GM23338 (cell line): ENCODE results near the gene TRAF2. TPM values are rescaled to one million over a fixed set of nuclear protein-coding genes. Genes with fewer than 3 reads are reported as not detected.

Experiments
- ATAC-seq: fragments of 200-7000 bp; cut with Tn5 transposase; 3 replicates; pipeline ENCODE4 v1.9.1; 2020
- DNase-seq: peaks from one replicate; pipeline ENCODE4 v3.0.0-alpha.2; 2015; ENCODE audit warnings: low spot score
- H2AFZ ChIP-seq: fragments of 200-600 bp; sonication (generic); 2 replicates; pipeline ENCODE4 v1.8.0; 2016; ENCODE audit warnings: antibody characterized with exemption, mild to moderate bottlenecking, moderate library complexity
- H3F3A ChIP-seq: fragments of 200-600 bp; sonication (generic); replicated peaks from 2 replicates; pipeline ENCODE4 v1.8.0; 2017; ENCODE audit warnings: antibody characterized with exemption, mixed run types, low read depth
- H3K27ac ChIP-seq: fragments of 200-600 bp; sonication (generic); 2 replicates; pipeline ENCODE4 v1.6.1; 2016; ENCODE audit warnings: low read depth
- H3K27me3 ChIP-seq: fragments of 200-600 bp; sonication (generic); 2 replicates; pipeline ENCODE4 v1.8.0; 2016; ENCODE audit warnings: mild to moderate bottlenecking, mixed run types, moderate library complexity; ENCODE audit not compliant: insufficient read depth
- H3K36me3 ChIP-seq: fragments of 200-600 bp; sonication (generic); 2 replicates; pipeline ENCODE4 v1.8.0; 2016; ENCODE audit warnings: mild to moderate bottlenecking; ENCODE audit not compliant: insufficient read depth
- H3K4me1 ChIP-seq: fragments of 200-600 bp; sonication (generic); 2 replicates; pipeline ENCODE4 v1.8.0; 2016; ENCODE audit warnings: mild to moderate bottlenecking, moderate library complexity; ENCODE audit not compliant: insufficient read depth
- H3K4me2 ChIP-seq: fragments of 200-600 bp; sonication (generic); 2 replicates; pipeline ENCODE4 v1.7.1; 2017; ENCODE audit warnings: mixed run types
- H3K4me3 ChIP-seq: fragments of 200-600 bp; sonication (generic); 2 replicates; pipeline ENCODE4 v1.6.1; 2016; ENCODE audit warnings: mixed run types
- H3K79me2 ChIP-seq: fragments of 200-600 bp; sonication (generic); replicated peaks from 2 replicates; pipeline ENCODE4 v1.8.0; 2017; ENCODE audit warnings: mild to moderate bottlenecking; ENCODE audit not compliant: insufficient read depth
- H3K9me2 ChIP-seq: fragments of 200-600 bp; sonication (generic); 2 replicates; pipeline ENCODE4 v1.8.0; 2017; ENCODE audit not compliant: insufficient read depth
- H4K20me1 ChIP-seq: fragments of 200-600 bp; sonication (generic); replicated peaks from 2 replicates; pipeline ENCODE4 v1.8.0; 2017; ENCODE audit warnings: mild to moderate bottlenecking; ENCODE audit not compliant: insufficient read depth
- H3K27ac Mint-ChIP-seq: 2 replicates; pipeline ENCODE4 v1.8.0; 2020; ENCODE audit warnings: inconsistent platforms, mild to moderate bottlenecking, moderate library complexity, mixed read lengths
- H3K27me3 Mint-ChIP-seq: 3 replicates; pipeline ENCODE4 v1.8.0; 2022; ENCODE audit warnings: low read depth, mild to moderate bottlenecking, moderate library complexity, mixed read lengths, inconsistent platforms; ENCODE audit not compliant: insufficient read depth, poor library complexity
- H3K36me3 Mint-ChIP-seq: 3 replicates; pipeline ENCODE4 v1.8.0; 2021; ENCODE audit warnings: low read depth, mild to moderate bottlenecking, inconsistent platforms, moderate library complexity, mixed read lengths
- H3K4me1 Mint-ChIP-seq: 3 replicates; pipeline ENCODE4 v1.8.0; 2020; ENCODE audit warnings: mild to moderate bottlenecking, inconsistent platforms, mixed read lengths
- H3K4me3 Mint-ChIP-seq: 3 replicates; pipeline ENCODE4 v1.8.0; 2021; ENCODE audit warnings: moderate library complexity, mild to moderate bottlenecking, inconsistent platforms, mixed read lengths
- H3K9me3 Mint-ChIP-seq: 3 replicates; pipeline ENCODE4 v1.8.0; 2020; ENCODE audit warnings: moderate library complexity, mild to moderate bottlenecking, inconsistent platforms, mixed read lengths
- CREB1 ChIP-seq: fragments of 250-450 bp; sonication (Bioruptor Pico); IDR thresholded peaks from 2 replicates; pipeline ENCODE4 v1.5.0; 2020; ENCODE audit warnings: low read depth, mild to moderate bottlenecking, moderate library complexity
- EZH2 ChIP-seq: fragments of 200-600 bp; sonication (generic); IDR thresholded peaks from one replicate; pipeline ENCODE4 v1.8.0; 2017; ENCODE audit warnings: antibody characterized with exemption, mild to moderate bottlenecking, low read depth; ENCODE audit not compliant: unreplicated experiment
- NANOG ChIP-seq: IDR thresholded peaks from 2 replicates; pipeline ENCODE4 v1.6.1; 2016; ENCODE audit warnings: antibody characterized with exemption, borderline replicate concordance
- STAT1 ChIP-seq: IDR thresholded peaks from one replicate; pipeline ENCODE4 v1.6.1; 2016; ENCODE audit warnings: antibody characterized with exemption; ENCODE audit not compliant: unreplicated experiment
- ZNF331 ChIP-seq: fragments of 250-450 bp; sonication (Bioruptor Pico); IDR thresholded peaks from 2 replicates; pipeline ENCODE4 v1.5.0; 2020; ENCODE audit warnings: low read depth, mild to moderate bottlenecking, moderate library complexity
- polyA plus RNA-seq: library from polyadenylated mRNA; unstranded; fragments of >200 nt; fragmentation: Nextera tagmentation; extraction: Ambion mirVana; gene quantifications from 2 replicates; pipeline ENCODE4 v1.2.1, GENCODE V29; 2016
- total RNA-seq: library from RNA; depleted of rRNA; stranded (reverse); fragments of >200 nt; shearing (Covaris generic); gene quantifications from 2 replicates; pipeline ENCODE4 v1.2.3, GENCODE V29; 2014
- TF ChIP-seq, protein P1 (sequence below): fragments of 250-450 bp; sonication (Bioruptor Pico); IDR thresholded peaks from 2 replicates; pipeline ENCODE4 v1.5.0; 2020; ENCODE audit warnings: mild to moderate bottlenecking, moderate library complexity

The TRAF2 gene
- total and polyA plus RNA-seq, 2 experiments from 2014 or later, result 25.4 to 39.9 TPM

DNA sequence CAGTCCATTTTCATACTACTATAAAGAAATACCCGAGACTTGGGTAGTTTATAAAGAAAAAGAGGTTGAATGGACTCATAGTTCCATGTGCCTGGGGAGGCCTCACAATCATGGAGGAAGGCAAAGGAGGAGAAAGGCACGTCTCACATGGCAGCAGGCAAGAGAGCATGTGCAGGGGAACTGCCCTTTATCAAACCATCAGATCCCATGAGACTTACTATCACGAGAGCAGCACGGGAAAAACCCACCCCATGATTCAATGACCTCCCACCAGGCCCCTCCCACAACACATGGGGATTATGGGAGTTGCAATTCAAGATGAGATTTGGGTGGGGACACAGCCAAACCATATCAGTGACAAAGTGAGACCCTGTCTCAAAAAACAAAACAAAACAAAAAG, 19.9 kb downstream of the TRAF2 start (continued):
- TF ChIP-seq, protein P1, sequence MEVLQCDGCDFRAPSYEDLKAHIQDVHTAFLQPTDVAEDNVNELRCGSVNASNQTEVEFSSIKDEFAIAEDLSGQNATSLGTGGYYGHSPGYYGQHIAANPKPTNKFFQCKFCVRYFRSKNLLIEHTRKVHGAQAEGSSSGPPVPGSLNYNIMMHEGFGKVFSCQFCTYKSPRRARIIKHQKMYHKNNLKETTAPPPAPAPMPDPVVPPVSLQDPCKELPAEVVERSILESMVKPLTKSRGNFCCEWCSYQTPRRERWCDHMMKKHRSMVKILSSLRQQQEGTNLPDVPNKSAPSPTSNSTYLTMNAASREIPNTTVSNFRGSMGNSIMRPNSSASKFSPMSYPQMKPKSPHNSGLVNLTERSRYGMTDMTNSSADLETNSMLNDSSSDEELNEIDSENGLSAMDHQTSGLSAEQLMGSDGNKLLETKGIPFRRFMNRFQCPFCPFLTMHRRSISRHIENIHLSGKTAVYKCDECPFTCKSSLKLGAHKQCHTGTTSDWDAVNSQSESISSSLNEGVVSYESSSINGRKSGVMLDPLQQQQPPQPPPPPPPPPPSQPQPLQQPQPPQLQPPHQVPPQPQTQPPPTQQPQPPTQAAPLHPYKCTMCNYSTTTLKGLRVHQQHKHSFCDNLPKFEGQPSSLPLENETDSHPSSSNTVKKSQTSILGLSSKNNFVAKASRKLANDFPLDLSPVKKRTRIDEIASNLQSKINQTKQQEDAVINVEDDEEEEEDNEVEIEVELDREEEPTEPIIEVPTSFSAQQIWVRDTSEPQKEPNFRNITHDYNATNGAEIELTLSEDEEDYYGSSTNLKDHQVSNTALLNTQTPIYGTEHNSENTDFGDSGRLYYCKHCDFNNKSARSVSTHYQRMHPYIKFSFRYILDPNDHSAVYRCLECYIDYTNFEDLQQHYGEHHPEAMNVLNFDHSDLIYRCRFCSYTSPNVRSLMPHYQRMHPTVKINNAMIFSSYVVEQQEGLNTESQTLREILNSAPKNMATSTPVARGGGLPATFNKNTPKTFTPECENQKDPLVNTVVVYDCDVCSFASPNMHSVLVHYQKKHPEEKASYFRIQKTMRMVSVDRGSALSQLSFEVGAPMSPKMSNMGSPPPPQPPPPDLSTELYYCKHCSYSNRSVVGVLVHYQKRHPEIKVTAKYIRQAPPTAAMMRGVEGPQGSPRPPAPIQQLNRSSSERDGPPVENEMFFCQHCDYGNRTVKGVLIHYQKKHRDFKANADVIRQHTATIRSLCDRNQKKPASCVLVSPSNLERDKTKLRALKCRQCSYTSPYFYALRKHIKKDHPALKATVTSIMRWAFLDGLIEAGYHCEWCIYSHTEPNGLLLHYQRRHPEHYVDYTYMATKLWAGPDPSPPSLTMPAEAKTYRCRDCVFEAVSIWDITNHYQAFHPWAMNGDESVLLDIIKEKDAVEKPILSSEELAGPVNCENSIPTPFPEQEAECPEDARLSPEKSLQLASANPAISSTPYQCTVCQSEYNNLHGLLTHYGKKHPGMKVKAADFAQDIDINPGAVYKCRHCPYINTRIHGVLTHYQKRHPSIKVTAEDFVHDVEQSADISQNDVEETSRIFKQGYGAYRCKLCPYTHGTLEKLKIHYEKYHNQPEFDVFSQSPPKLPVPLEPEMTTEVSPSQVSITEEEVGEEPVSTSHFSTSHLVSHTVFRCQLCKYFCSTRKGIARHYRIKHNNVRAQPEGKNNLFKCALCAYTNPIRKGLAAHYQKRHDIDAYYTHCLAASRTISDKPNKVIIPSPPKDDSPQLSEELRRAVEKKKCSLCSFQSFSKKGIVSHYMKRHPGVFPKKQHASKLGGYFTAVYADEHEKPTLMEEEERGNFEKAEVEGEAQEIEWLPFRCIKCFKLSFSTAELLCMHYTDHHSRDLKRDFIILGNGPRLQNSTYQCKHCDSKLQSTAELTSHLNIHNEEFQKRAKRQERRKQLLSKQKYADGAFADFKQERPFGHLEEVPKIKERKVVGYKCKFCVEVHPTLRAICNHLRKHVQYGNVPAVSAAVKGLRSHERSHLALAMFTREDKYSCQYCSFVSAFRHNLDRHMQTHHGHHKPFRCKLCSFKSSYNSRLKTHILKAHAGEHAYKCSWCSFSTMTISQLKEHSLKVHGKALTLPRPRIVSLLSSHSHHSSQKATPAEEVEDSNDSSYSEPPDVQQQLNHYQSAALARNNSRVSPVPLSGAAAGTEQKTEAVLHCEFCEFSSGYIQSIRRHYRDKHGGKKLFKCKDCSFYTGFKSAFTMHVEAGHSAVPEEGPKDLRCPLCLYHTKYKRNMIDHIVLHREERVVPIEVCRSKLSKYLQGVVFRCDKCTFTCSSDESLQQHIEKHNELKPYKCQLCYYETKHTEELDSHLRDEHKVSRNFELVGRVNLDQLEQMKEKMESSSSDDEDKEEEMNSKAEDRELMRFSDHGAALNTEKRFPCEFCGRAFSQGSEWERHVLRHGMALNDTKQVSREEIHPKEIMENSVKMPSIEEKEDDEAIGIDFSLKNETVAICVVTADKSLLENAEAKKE (CRISPR knock-in tag), result no peak
- no peak for TF ChIP-seq STAT1
- no peak for TF ChIP-seq ZNF331 (CRISPR knock-in tag)
- no peak for TF ChIP-seq NANOG
- TF ChIP-seq EZH2, result no peak

DNA sequence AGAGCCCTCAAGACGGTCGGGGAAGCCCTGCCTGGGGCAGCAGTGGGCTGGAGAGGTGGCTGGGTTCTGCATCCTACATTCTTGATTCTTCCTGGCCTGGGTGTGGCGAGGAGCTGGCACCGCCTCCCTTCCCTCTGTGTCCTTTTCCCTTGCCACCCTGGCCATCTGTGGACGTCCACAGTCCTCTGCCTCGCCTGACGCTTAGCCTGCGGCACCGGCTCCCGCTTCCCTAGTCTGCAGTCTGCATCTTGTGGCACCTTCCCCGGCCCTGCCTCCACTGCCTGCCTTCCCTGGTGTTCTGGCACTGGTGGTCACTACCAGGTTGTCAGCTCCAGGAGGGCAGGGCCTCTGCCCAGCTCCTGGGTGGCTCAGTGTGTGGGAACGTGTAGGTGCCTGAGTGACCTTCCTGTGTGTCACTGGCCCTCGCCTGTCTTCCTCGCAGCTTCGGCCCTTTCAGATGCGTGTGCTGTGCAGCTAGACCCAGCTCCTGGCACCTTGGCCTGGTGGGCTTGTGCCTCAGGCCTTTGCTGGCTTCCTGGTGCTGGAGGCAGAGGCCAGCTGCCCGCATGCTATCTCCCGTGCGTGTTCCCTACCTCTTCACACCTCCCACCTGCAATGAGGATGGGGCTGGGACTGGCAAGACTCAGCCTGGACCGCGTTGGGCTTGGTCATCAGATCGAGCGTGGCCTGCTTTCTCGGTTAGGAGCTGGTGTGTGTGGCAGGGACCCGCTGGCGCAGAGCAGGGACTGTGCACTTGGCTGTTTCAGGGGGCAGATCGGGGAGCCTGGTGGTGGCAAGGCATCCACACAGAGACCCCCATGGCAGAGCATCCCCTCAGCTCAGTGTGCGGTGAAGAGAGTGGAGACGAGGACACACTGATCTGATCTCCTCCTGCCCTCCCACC, 20.9 kb downstream of the TRAF2 start:
- no peaks in the 10 kb centered on the region for H3F3A ChIP-seq
- no peak overlapping the region for H3K4me2 ChIP-seq
- Mint-ChIP-seq H3K27ac (no peak overlapping the region; the same call in 1 of the 2 replicates), H3K4me3 (no peak overlapping the region), H3K36me3 (peaks cover 47% of the 10 kb centered on the region), H3K4me1 (no peaks in the 10 kb centered on the region), H3K27me3 (peaks cover 3% of the 10 kb centered on the region), H3K9me3 (no peaks in the 10 kb centered on the region)
- H3K9me2 ChIP-seq, result no peaks in the 10 kb centered on the region
- ATAC-seq (no peak), DNase-seq (no peak)
- H3K27me3 ChIP-seq, result no peaks in the 10 kb centered on the region
- peaks cover 7% of the 10 kb centered on the region; the same call in 1 of the 2 replicates for H3K36me3 ChIP-seq
- no peaks in the 10 kb centered on the region for H3K4me1 ChIP-seq
- peaks cover 7% of the 10 kb centered on the region for H4K20me1 ChIP-seq
- H2AFZ ChIP-seq, result no peak overlapping the region
- H3K79me2 ChIP-seq, result peaks cover 16% of the 10 kb centered on the region
- H3K27ac ChIP-seq, result no peak overlapping the region
- no peak overlapping the region for H3K4me3 ChIP-seq
- TF ChIP-seq NANOG, result no peak
- TF ChIP-seq CREB1 (CRISPR knock-in tag), result no peak
- TF ChIP-seq, protein P1 (CRISPR knock-in tag), result no peak
- no peak for TF ChIP-seq EZH2
- TF ChIP-seq ZNF331 (CRISPR knock-in tag), result no peak
